ENCODE data around the gene DCAF6. TPM values are rescaled to one million over a fixed set of nuclear protein-coding genes. Genes with fewer than 3 reads are reported as not detected.

DCAF6 gene
- total and polyA plus RNA-seq, 8 donors, result 39.7 to 62.7 (median 55.0) TPM

- no peak for TF ChIP-seq CTCF (IDR thresholded peaks at IDR 0.05)
- ATAC-seq (no peak), DNase-seq (no peak)
- Histone ChIP-seq H3K4me1 (peaks cover 0 to 7% of the 10 kb centered on the region in 2 donors), H3K4me3 (no peak overlapping the region), H3K27ac (no peak overlapping the region), H3K9me3 (no peaks in the 10 kb centered on the region), H3K27me3 (no peaks in the 10 kb centered on the region), H3K36me3 (no peaks in the 10 kb centered on the region)
- intact Hi-C loops (cut with DNase I), result no loop called here
Measured at GRCh38 chr1:168083456-168084325, 147.2 kb downstream of the DCAF6 start.

- Histone ChIP-seq H3K4me1 (peaks cover 0 to 7% of the 10 kb centered on the region in 2 donors), H3K36me3 (no peaks in the 10 kb centered on the region), H3K9me3 (no peaks in the 10 kb centered on the region), H3K27me3 (no peaks in the 10 kb centered on the region), H3K4me3 (no peak overlapping the region), H3K27ac (no peak overlapping the region)
- ATAC-seq, result peak; percentile 61
- peak; percentile 17 to 88 (median 60) for DNase-seq
- peak; percentile 85 to 87 for TF ChIP-seq CTCF (IDR thresholded peaks at IDR 0.05)
- intact Hi-C loops (cut with DNase I), result no loop called here
Measured at GRCh38 chr1:168084396-168085231, 148.1 kb downstream of the DCAF6 start.

- no peaks in the 10 kb centered on the region for H3K27me3 ChIP-seq
- no peaks in the 10 kb centered on the region for H3K36me3 ChIP-seq
- peaks cover 0 to 7% of the 10 kb centered on the region in 2 donors for H3K4me1 ChIP-seq
- intact Hi-C loops (cut with DNase I), result no loop called here
- H3K27ac ChIP-seq, result peak overlapping the region in 1 of 2 donors; percentile 29
- no peak for TF ChIP-seq CTCF (IDR thresholded peaks at IDR 0.05)
- no peak for ATAC-seq
- H3K4me3 ChIP-seq, result no peak overlapping the region
- DNase-seq, result peak in 2 of 4 donors; percentile 25 to 61
- no peaks in the 10 kb centered on the region for H3K9me3 ChIP-seq
Measured at GRCh38 chr1:168085401-168085872, 149.0 kb downstream of the DCAF6 start.

GRCh38 chr1:168086438-168086837 lies 150.0 kb downstream of the DCAF6 start:
- peaks cover 0 to 7% of the 10 kb centered on the region in 2 donors for H3K4me1 ChIP-seq
- intact Hi-C loops (cut with DNase I), result no loop called here
- H3K27me3 ChIP-seq, result no peaks in the 10 kb centered on the region
- no peaks in the 10 kb centered on the region for H3K9me3 ChIP-seq
- H3K27ac ChIP-seq, result no peak overlapping the region
- H3K36me3 ChIP-seq, result no peaks in the 10 kb centered on the region
- TF ChIP-seq CTCF (IDR thresholded peaks at IDR 0.05), result no peak
- DNase-seq (no peak), ATAC-seq (no peak)
- no peak overlapping the region for H3K4me3 ChIP-seq

GRCh38 chr1:168087696-168088095 lies 151.2 kb downstream of the DCAF6 start:
- Histone ChIP-seq H3K9me3 (no peaks in the 10 kb centered on the region), H3K36me3 (no peaks in the 10 kb centered on the region), H3K4me1 (no peaks in the 10 kb centered on the region), H3K4me3 (no peak overlapping the region), H3K27me3 (no peaks in the 10 kb centered on the region), H3K27ac (no peak overlapping the region)
- ATAC-seq (no peak), DNase-seq (no peak)
- intact Hi-C loops (cut with DNase I), result no loop called here
- TF ChIP-seq CTCF (IDR thresholded peaks at IDR 0.05), result no peak
